Forelimb muscle (tissue), 1 donor: ENCODE data around the gene NEK11. TPM values are rescaled to one million over a fixed set of nuclear protein-coding genes. Genes with fewer than 3 reads are reported as not detected.
"Not testable (repeated sequence)": the region's sequence is repeated elsewhere in the genome, so short reads cannot be mapped to it uniquely, and the experiment has no call there.

Experiments
- DNase-seq: peaks from one replicate; pipeline ENCODE4 v3.0.0-alpha.2; 2013; ENCODE audit warnings: low read depth
- polyA plus RNA-seq: library from polyadenylated mRNA; unstranded; fragments of 120-200 nt; gene quantifications from one replicate; pipeline ENCODE4 v1.2.1, GENCODE V29; 2013; ENCODE audit not compliant: insufficient read length

Gene NEK11
- polyA plus RNA-seq, 1 donor = 7.8 TPM

GRCh38 chr3:131299836-131300235 is 273.2 kb downstream of the NEK11 start:
- no peak for DNase-seq

DNA sequence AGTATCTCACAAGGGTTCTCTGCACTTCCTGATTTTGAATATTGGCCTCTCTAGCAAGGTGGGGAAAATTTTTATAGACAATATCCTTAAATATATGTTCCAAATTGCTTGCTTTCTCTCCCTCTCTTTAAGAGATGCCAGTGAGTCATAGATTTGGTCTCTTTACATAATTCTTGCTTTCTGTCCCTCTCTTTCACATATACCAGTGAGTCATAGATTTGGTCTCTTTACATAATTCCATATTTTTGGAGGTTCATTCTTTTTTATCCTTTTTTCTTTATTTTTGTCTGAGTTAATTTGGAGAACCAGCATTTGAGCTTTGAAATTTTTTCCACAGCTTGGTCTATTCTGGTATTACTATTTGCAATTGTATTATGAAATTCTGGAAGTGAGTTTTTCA is 277.2 kb downstream of the NEK11 start:
- DNase-seq = no peak

DNA sequence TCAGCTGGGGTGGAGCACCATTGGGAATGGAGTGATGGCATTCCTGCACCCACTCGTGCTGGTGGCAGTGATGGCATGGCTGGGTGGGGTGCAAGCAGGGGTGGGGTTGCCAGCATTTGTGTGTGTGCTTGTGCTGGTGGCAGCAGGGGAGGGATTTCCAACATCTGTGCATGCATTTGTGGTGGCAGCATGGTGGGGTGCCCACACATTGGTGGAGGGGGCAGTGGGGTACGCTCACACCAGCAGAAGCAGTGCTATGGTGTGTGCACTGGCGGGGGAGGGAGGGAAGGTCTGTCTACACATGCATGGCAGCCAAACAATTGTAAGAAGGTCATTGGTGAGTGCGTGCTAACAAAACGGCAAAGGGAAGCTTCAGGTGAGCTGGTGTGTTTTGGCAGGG is 278.2 kb downstream of the NEK11 start:
- DNase-seq = no peak

DNA sequence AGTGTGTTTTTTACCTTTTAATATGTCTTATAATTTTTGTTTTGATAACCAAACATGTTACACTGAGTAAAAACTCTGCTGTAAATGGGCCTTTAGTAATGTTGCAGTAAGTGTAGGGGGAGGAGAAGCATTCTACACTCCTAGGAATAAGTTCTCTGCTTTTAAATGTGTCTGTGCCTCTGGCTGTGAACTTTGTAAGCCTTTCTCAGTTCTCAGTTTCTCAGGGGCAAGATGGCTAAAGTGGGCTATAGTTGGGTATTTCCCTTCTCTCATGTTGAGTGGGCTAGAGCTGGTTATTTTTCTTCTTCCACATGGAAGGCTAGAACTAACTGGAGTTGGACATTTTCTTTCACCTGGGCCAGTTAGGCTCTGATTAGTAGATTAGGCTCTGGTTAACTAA is 279.6 kb downstream of the NEK11 start:
- no peak for DNase-seq

DNA sequence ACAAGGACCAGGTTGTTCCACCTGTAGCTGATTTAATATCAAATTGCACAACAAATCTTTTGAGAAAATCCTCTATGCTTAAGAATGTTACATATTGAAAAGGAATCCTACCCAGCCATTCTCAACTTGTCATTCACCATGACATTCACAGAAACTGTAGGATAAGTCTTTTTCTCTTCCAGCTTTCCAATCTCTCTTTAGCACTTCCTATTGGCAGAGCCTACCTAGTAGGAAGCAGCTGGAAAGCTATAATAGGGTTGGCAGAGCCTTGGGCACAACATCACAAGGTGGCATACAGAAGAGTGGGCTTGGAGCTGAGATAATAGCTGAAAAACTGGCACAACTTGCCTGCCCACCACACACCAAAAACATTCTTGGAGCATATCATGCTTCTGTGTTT is 287.6 kb downstream of the NEK11 start:
- no peak for DNase-seq

DNA sequence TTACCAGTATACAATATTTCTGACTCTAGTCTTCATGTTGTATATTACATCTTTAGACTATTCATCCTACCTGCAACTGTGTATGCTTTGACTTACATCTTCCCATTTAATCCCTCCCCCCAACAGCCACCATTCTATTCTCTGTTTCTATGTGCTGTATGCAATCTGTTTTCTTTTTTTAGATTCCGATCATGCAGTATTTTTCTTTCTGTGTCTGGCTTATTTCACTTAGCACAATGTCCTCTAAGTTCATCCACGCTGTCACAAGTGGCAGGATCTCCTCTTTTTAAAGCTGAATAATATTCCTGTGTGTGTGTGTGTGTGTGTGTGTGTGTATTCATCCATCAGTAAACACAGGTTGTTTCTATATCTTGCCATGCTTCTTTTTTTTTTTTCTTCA is 288.5 kb downstream of the NEK11 start:
- no peak for DNase-seq

DNA sequence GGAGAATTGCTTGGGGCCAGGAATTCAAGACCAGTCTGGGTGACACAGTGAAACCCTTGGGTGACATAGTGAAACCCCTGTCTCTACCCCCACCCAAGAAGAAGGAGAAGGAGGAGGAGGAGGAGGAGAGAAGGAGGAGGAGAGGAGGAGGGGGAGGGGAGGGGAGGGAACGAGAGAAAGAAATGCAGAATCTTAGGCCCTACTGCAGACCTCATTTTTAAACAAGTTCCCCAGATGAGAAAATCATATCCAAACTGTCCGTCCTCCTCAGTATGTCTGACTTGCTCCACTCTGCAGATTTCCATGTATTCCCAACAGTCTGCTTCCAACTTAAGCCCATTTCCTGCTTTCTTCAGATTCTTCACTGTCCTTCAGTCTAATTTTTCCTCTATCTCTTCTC is 291.0 kb downstream of the NEK11 start:
- DNase-seq = no peak

GRCh38 chr3:131323014-131323413 is 296.3 kb downstream of the NEK11 start:
- DNase-seq = no peak

DNA sequence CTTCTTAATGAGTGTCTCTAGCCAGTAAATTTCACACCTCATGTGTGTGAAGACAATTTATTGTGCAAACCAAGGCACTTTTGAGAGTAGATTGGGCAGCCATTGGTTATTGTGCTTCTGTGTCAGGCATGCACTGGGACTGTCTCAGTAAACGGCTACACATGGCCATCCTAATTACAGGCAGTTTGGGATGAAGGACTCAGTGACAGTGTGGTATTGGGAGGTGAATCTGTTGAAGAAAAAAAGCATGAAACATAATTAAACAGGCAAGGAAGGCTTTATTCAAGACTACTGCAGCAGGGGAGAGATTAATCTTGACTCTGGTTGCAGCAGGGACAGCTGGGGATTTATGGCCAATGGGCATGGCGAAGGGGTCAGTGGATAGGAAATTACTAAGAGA is 297.1 kb downstream of the NEK11 start:
- no peak for DNase-seq

- DNase-seq = no peak
Measured at GRCh38 chr3:131324923-131325322, 298.2 kb downstream of the NEK11 start.

DNA sequence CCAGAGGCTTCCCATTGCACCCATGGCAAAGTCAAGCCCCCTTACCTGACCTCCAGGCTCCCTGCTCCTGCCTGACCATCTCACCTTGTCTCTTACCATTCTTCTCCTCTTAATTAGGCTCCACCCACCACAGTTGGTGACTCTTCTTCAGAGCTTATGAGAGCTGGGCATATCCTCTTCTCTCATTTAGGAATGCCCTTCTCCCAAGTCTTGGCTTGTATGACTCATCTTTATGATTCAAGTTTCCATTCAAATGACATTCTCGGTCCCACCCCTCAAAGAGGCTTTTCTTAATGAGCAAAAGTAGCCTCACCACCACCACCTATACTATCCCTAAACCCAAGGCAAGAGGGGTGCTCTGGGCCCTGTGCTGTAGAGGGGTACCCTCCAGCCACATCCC is 299.6 kb downstream of the NEK11 start:
- no peak for DNase-seq

GRCh38 chr3:131328721-131329120 is 302.0 kb downstream of the NEK11 start:
- no peak for DNase-seq

DNA sequence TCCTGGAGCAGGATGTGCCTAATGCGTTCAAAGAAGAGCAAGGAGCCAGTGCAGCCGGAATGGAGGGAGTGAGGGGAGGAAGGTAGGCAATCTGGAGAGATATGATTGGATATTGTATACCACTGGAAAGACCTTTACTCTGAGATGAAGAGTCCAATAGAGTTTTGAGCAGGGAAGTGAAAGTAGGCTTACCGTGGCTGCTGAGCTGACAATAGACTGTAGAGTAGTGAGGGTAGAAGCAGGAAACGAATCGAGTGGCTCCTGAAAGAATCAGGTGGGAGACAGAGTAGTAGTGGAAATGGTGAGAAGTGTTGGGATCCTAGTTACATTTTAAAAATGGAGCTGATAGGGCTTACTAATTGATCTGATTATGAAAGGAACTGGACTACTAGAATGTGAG is 303.1 kb downstream of the NEK11 start:
- DNase-seq = no peak

- DNase-seq = not testable (repeated sequence)
Measured at GRCh38 chr3:131331456-131332085, 304.9 kb downstream of the NEK11 start.

GRCh38 chr3:131338948-131339640 is 312.4 kb downstream of the NEK11 start:
- DNase-seq = no peak

DNA sequence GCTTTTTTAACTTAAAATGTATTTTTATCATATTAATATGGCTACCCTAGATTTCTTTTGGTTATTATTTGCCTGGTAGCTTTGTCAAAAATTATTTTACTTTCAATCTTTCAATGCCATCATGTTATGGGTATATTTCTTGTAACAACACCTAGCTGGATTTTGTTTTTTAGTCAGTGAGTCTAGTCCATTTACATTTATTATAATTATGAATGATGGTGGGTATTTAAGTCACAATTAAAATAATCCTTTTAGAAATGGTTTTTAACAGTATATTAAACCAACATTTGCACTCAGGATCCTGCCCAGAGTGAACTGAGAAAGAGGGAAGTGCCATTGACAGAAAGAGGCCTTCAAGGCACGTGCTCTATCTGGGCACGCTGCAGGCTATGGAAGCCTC is 315.1 kb downstream of the NEK11 start:
- DNase-seq = no peak

- DNase-seq = no peak
Measured at GRCh38 chr3:131348911-131349310, 322.2 kb downstream of the NEK11 start.

DNA sequence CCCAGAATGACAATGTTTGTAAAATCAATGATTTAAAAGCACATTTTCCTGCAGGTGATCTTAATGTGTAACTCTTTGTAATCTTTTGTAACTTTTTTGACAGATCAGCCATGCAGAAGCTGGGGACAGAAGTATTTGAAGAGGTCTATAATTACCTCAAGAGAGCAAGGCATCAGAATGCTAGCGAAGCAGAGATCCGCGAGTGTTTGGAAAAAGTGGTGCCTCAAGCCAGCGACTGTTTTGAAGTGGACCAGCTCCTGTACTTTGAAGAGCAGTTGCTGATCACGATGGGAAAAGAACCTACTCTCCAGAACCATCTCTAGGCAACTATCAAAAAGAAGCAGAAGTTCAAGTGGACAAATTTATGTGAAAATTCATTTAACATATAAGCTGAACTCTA is 322.8 kb downstream of the NEK11 start:
- DNase-seq = no peak

DNA sequence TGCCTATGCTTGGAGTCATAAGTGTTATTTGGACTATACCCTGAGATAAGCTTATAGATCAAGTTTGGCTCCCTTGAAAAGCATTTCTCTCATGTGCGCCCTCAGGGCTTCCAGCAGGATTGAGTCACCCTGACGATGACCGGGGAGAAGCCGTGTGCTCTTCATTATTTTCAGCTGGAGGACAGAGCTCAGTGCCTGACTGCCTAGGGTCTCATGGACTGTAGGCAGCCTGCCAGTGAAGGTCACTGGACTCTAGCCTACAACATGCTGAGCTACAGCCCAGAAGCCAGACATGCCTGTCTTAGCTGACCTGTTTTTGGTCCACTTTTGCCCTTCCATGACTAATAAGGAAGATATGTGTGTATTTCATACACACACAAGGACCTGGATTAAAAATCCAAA is 323.3 kb downstream of the NEK11 start:
- DNase-seq = no peak

GRCh38 chr3:131350506-131350905 is 323.8 kb downstream of the NEK11 start:
- no peak for DNase-seq

DNA sequence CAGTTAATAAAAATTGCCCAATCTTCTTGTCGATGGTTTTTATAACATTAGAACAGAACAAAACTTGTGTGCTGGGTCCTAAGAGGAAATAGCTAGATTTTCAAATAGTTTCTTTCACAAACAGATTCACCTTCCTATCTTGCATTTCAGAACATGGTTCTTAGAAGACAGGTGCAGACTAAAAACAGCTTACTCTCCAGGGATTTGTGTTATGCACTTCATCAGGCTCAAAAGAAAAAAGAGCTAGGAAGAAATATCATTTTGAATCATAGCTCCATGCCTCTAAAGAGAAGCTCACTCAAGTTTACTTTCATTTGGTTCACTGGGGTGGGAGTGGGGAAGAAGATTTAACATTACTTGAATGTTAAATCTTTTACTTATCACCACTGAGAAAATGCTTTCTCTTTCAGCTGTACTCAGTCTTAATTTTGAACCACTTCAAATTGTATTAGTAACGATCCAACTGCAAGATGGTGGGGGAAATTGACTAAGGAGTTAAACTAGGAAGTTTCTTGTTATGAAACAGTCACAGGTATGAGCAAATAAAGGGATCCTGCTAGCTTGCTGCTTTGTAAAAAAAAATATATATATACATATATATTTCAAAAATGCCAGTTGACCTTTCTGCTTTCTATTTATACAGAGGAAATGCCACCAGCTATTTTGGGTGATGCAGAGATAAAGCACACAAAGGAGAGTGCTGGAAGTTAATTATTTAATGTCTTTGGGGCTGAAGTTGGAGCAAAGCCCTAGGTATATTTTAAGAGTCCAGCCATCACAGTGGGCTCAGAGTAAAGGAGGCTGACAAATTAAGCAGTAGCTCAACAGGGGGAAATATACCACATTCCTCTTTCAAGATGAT is 326.6 kb downstream of the NEK11 start:
- no peak for DNase-seq

DNA sequence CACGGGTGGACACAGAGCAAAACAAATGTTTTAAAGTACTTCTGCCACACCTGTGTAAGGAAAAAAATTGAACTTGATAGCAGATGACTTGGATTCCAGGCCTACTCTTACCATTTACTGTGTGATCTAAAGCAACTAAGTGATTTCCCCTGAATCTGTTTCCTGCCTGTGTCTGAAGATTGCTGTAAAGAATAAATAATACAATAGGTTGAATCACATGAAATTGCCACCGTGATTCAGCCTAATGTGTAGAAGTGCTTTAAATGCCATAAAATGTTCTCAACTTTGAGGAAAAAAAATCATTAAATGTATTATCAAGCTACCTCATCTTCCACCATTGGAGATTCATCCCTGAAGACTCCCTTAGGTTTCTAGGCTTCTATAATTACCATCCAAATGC is 327.3 kb downstream of the NEK11 start:
- DNase-seq = no peak
